B cell (primary cell): ENCODE data around the gene COX8C. TPM values are rescaled to one million over a fixed set of nuclear protein-coding genes. Genes with fewer than 3 reads are reported as not detected.

Experiments used
- ATAC-seq: fragments of 200-7000 bp; cut with Tn5 transposase; one replicate; pipeline ENCODE4 v1.10.0; 2021; ENCODE audit warnings: low read depth, mild to moderate bottlenecking, moderate number of reproducible peaks, moderate library complexity
- CTCF ChIA-PET: fragments of 350-600 bp; sonication (Branson Sonifier 250); formaldehyde crosslinking; loops from one replicate; lab custom pipeline; 2021; ENCODE audit warnings: antibody characterized with exemption, inconsistent platforms; lab: Charles Lee
- POLR2A ChIA-PET: fragments of 350-600 bp; sonication (Branson Sonifier 250); formaldehyde crosslinking; loops from one replicate; lab custom pipeline; 2021; ENCODE audit warnings: antibody characterized with exemption; lab: Charles Lee
- DNase-seq: peaks from one replicate; pipeline ENCODE4 v3.0.0; 2013
- H2AFZ ChIP-seq: 2 replicates; pipeline ENCODE4 v1.6.1; 2012; ENCODE audit warnings: mild to moderate bottlenecking, low read depth, low read length; ENCODE audit not compliant: insufficient read depth, poor library complexity, severe bottlenecking
- H3K27ac ChIP-seq, 2 donors: 1 replicate in 1 of 2; 2 replicates in 1 of 2; pipeline ENCODE4 v1.5.1; 2012 to 2013; ENCODE audit warnings: low read length in 2 of 2, mild to moderate bottlenecking in 2 of 2, moderate library complexity in 1 of 2
- H3K27me3 ChIP-seq, 4 experiments: fragments of 200-600 bp in 1 of 4; sonication (generic) in 1 of 4; replicated peaks in 1 of 4; 1 replicate in 2 of 4; 2 replicates in 2 of 4; pipeline versions ENCODE4 v1.6.1 to v1.7.0; 2013 to 2016; ENCODE audit warnings: low read length in 3 of 4, mild to moderate bottlenecking in 2 of 4, mixed read lengths in 1 of 4, moderate library complexity in 1 of 4; ENCODE audit not compliant: insufficient read depth in 4 of 4, control insufficient read depth in 3 of 4; ENCODE audit errors: control extremely low read depth in 1 of 4
- H3K36me3 ChIP-seq, 2 experiments: replicated peaks in 1 of 2; 1 replicate in 1 of 2; 2 replicates in 1 of 2; pipeline versions ENCODE4 v1.6.1 to v1.7.1; 2013; ENCODE audit warnings: low read length in 1 of 2; ENCODE audit not compliant: insufficient read depth in 2 of 2, control insufficient read depth in 1 of 2; ENCODE audit errors: control extremely low read depth in 1 of 2, extremely low read depth in 1 of 2
- H3K4me1 ChIP-seq, 2 donors: fragments of 200-600 bp in 1 of 2; sonication (generic) in 1 of 2; 1 replicate in 1 of 2; 2 replicates in 1 of 2; pipeline versions ENCODE4 v1.5.1 to v1.6.1; 2013 to 2017; ENCODE audit warnings: low read length in 2 of 2; ENCODE audit not compliant: control insufficient read depth in 2 of 2, insufficient read depth in 2 of 2
- H3K4me2 ChIP-seq: replicated peaks from 2 replicates; pipeline ENCODE3; 2012; ENCODE audit warnings: mild to moderate bottlenecking, low read depth, low read length; ENCODE audit not compliant: poor library complexity, severe bottlenecking
- H3K4me3 ChIP-seq, 5 experiments: fragments of 200-600 bp in 1 of 5; sonication (generic) in 1 of 5; 1 replicate in 3 of 5; 2 replicates in 2 of 5; pipeline versions ENCODE4 v1.5.1 to v1.7.0; 2011 to 2016; ENCODE audit warnings: low read length in 4 of 5, mild to moderate bottlenecking in 4 of 5, low read depth in 2 of 5, control low read depth in 1 of 5, moderate library complexity in 1 of 5; ENCODE audit not compliant: insufficient read depth in 1 of 5; ENCODE audit errors: control extremely low read depth in 1 of 5, extremely low read depth in 1 of 5
- H3K79me2 ChIP-seq: fragments of 200-600 bp; sonication (generic); one replicate; pipeline ENCODE4 v1.6.0; 2016; ENCODE audit warnings: low read length; ENCODE audit not compliant: control insufficient read depth, insufficient read depth
- H3K9ac ChIP-seq: fragments of 200-600 bp; sonication (generic); 2 replicates; pipeline ENCODE4 v1.6.1; 2017; ENCODE audit warnings: mild to moderate bottlenecking, low read length, moderate library complexity
- H3K9me3 ChIP-seq, 3 donors: one replicate each; pipeline versions ENCODE4 v1.6.1 to v1.7.1; 2013; ENCODE audit warnings: low read length in 2 of 3; ENCODE audit not compliant: control insufficient read depth in 2 of 3, insufficient read depth in 1 of 3; ENCODE audit errors: control extremely low read depth in 1 of 3
- H4K20me1 ChIP-seq: 2 replicates; pipeline ENCODE4 v1.6.0; 2012; ENCODE audit warnings: mild to moderate bottlenecking, low read length; ENCODE audit not compliant: insufficient read depth, control insufficient read depth, poor library complexity, severe bottlenecking
- H3K27ac Mint-ChIP-seq: one replicate; pipeline ENCODE4 v1.8.0; 2021; ENCODE audit warnings: mixed read lengths
- H3K27me3 Mint-ChIP-seq: one replicate; pipeline ENCODE4 v1.8.0; 2021; ENCODE audit warnings: mixed read lengths
- H3K4me1 Mint-ChIP-seq: one replicate; pipeline ENCODE4 v1.8.0; 2021; ENCODE audit warnings: mixed read lengths
- H3K4me3 Mint-ChIP-seq: one replicate; pipeline ENCODE4 v1.8.0; 2021; ENCODE audit warnings: mixed read lengths
- H3K9me3 Mint-ChIP-seq: one replicate; pipeline ENCODE4 v1.8.0; 2022; ENCODE audit warnings: mixed read lengths; ENCODE audit not compliant: insufficient read depth
- EZH2 ChIP-seq: IDR thresholded peaks from 2 replicates; pipeline ENCODE4 v1.6.1; 2012; ENCODE audit warnings: borderline replicate concordance, low read depth, mild to moderate bottlenecking, moderate library complexity, low read length; ENCODE audit not compliant: insufficient read depth, poor library complexity, severe bottlenecking
- WGBS: methylation state at CpG from one replicate; pipeline ENCODE4 v1.1.5; 2013; ENCODE audit warnings: missing lambda C conversion rate; ENCODE audit not compliant: insufficient coverage; 5-methylcytosine and 5-hydroxymethylcytosine counted together
- intact Hi-C: fragments of 100-400 bp; cut with micrococcal nuclease; formaldehyde crosslinking; loops from one replicate; pipeline ENCODE4 v1.10.0; 2022
- polyA plus RNA-seq: library from polyadenylated mRNA; depleted of rRNA; stranded (reverse); fragments of >200 nt; gene quantifications from 2 replicates; pipeline ENCODE4 v1.2.3, GENCODE V29; 2012
- total RNA-seq, 2 donors: library from RNA; stranded (reverse); fragments of 120-200 nt in 1 of 2; gene quantifications; 1 replicate in 1 of 2; 2 replicates in 1 of 2; pipeline versions ENCODE4 v1.2.3 to v1.2.4, GENCODE V29; 2013 to 2022
- TF ChIP-seq, protein P1 (sequence below): fragments of 200-600 bp; IDR thresholded peaks from one replicate; pipeline ENCODE4 v1.8.0; 2022; ENCODE audit warnings: antibody characterized with exemption, mild to moderate bottlenecking

Gene COX8C
- total and polyA plus RNA-seq, 2 donors (not counting 1 experiment from before 2014, with no cell fraction given), result not detected

DNA sequence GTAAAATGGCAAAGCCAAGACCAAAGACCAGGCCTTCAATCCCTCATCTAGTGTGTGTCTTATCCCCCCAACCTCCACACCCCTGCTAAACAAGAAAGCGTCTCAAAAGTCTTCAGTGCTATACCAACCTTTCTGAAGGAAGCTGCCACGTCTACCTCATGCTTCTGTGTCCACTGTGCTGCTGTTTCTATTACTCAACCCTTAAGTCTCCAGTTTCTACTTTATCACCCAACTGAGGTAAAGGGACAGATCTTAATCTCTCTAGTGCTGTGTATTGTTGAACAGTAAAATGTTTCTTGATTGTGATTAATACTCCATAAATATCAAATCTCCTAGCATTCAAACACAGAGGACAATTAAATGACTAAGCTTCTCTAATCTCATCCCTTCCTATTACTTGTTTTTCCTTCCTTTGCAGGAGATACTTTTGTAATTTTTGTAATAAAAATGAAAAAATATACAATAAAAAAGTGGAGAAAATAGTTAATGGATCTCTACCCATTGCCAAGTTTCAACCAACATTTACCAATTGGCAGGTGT lies 37.5 kb upstream of the COX8C start:
- no peak overlapping the region for H3K9ac ChIP-seq
- peaks cover 78% of the 10 kb centered on the region for H3K79me2 ChIP-seq
- H3K4me3 ChIP-seq, result no peak overlapping the region
- intact Hi-C loops, result no loop called here
- no peak overlapping the region for H3K27ac ChIP-seq
- 100% methylated on average over 1 of the region's 2 CpGs for WGBS
- ChIA-PET POLR2A (interaction anchor here (0.7 kb wide), 1 partner anchor 32 kb away, joined by 6 read pairs; no protein-coding TSS in a partner anchor), CTCF (no interaction called here)
- H3K27me3 ChIP-seq, result no peaks in the 10 kb centered on the region
- H3K4me1 Mint-ChIP-seq, result peaks cover 40% of the 10 kb centered on the region
- ATAC-seq (no peak), DNase-seq (no peak)
- no peak for TF ChIP-seq EZH2
- TF ChIP-seq, protein P1, sequence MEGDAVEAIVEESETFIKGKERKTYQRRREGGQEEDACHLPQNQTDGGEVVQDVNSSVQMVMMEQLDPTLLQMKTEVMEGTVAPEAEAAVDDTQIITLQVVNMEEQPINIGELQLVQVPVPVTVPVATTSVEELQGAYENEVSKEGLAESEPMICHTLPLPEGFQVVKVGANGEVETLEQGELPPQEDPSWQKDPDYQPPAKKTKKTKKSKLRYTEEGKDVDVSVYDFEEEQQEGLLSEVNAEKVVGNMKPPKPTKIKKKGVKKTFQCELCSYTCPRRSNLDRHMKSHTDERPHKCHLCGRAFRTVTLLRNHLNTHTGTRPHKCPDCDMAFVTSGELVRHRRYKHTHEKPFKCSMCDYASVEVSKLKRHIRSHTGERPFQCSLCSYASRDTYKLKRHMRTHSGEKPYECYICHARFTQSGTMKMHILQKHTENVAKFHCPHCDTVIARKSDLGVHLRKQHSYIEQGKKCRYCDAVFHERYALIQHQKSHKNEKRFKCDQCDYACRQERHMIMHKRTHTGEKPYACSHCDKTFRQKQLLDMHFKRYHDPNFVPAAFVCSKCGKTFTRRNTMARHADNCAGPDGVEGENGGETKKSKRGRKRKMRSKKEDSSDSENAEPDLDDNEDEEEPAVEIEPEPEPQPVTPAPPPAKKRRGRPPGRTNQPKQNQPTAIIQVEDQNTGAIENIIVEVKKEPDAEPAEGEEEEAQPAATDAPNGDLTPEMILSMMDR, result no peak
- peaks cover 2 to 7% of the 10 kb centered on the region in 2 donors for H3K4me1 ChIP-seq
- no peaks in the 10 kb centered on the region for H3K36me3 ChIP-seq
- no peaks in the 10 kb centered on the region for H3K9me3 ChIP-seq
- no peaks in the 10 kb centered on the region for H3K27me3 Mint-ChIP-seq
- peaks cover 62% of the 10 kb centered on the region for H4K20me1 ChIP-seq
- no peaks in the 10 kb centered on the region for H3K9me3 Mint-ChIP-seq
- no peak overlapping the region for H3K4me2 ChIP-seq
- no peak overlapping the region for H3K4me3 Mint-ChIP-seq
- no peak overlapping the region for H3K27ac Mint-ChIP-seq
- H2AFZ ChIP-seq, result no peak overlapping the region

DNA sequence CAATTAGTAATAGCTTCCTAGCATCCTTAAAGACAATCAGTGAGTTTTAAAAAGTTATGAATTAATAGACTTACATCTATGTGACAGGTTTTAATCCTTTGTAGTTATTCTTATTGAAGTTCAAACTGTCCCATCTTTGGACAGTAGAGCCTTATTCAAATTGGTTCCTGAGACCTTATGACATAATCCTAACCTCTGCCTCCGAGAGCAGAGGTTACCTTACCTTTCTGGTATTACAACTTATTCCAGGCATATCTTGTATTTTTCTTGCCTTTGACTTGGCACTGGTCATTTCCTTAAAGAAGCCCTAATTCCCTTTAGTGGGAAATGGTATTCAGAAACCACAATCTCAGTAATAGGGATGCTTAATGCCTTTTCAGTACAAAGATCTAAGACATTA lies 35.9 kb upstream of the COX8C start:
- Histone ChIP-seq H3K27ac (no peak overlapping the region), H3K36me3 (no peaks in the 10 kb centered on the region), H3K9me3 (no peaks in the 10 kb centered on the region), H3K79me2 (peaks cover 74% of the 10 kb centered on the region), H3K4me3 (no peak overlapping the region), H3K27me3 (no peaks in the 10 kb centered on the region), H3K4me1 (peaks cover 0 to 5% of the 10 kb centered on the region in 2 donors), H3K4me2 (no peak overlapping the region), H3K9ac (no peak overlapping the region), H4K20me1 (peaks cover 56% of the 10 kb centered on the region), H2AFZ (no peak overlapping the region)
- no CpG with 5 or more reads among the region's 1 CpG for WGBS
- peaks cover 32% of the 10 kb centered on the region for H3K4me1 Mint-ChIP-seq
- H3K27ac Mint-ChIP-seq, result no peak overlapping the region
- ATAC-seq (no peak), DNase-seq (no peak)
- H3K9me3 Mint-ChIP-seq, result no peaks in the 10 kb centered on the region
- POLR2A ChIA-PET, result no interaction called here
- CTCF ChIA-PET, result no interaction called here
- no peak overlapping the region for H3K4me3 Mint-ChIP-seq
- H3K27me3 Mint-ChIP-seq, result no peaks in the 10 kb centered on the region
- TF ChIP-seq, protein P1, result no peak
- TF ChIP-seq EZH2, result no peak
- intact Hi-C loops, result loop anchor here (10.0 kb wide), 1 partner anchor 66 kb away; no protein-coding TSS in a partner anchor
